Ovary (tissue), 9 donors: Measurements from ENCODE around the gene RPS6KA4. TPM values are rescaled to one million over a fixed set of nuclear protein-coding genes. Genes with fewer than 3 reads are reported as not detected.

Experiments
- DNase-seq, 5 donors: peaks; one replicate each; pipeline ENCODE4 v3.0.0-alpha.2; 2019 to 2020
- H3K27ac ChIP-seq, 2 donors: fragments of 200-600 bp; one replicate each; pipeline versions ENCODE4 v1.5.1 to v1.8.0; 2019 to 2022
- H3K27me3 ChIP-seq: fragments of 200-600 bp; one replicate; pipeline ENCODE4 v1.8.0; 2022
- H3K36me3 ChIP-seq: fragments of 200-600 bp; sonication (generic); one replicate; pipeline ENCODE4 v1.5.1; 2019
- H3K4me1 ChIP-seq: one replicate; pipeline ENCODE4 v1.8.1; 2013; ENCODE audit warnings: mild to moderate bottlenecking, moderate library complexity; ENCODE audit not compliant: insufficient read depth
- H3K4me3 ChIP-seq: fragments of 200-600 bp; sonication (generic); one replicate; pipeline ENCODE4 v1.5.1; 2017
- H3K9me3 ChIP-seq, 2 donors: fragments of 200-600 bp in 1 of 2; sonication (generic) in 1 of 2; one replicate each; pipeline versions ENCODE4 v1.5.1 to v1.8.1; 2013 to 2019; ENCODE audit warnings: mild to moderate bottlenecking in 1 of 2, moderate library complexity in 1 of 2
- EP300 ChIP-seq: sonication (generic); formaldehyde crosslinking; IDR thresholded peaks from one replicate; pipeline ENCODE4 v1.6.1; 2017; ENCODE audit warnings: antibody characterized with exemption
- POLR2A ChIP-seq: fragments of 450-650 bp; IDR thresholded peaks from one replicate; pipeline ENCODE4 v1.6.1; 2017; ENCODE audit warnings: antibody characterized with exemption, mild to moderate bottlenecking, moderate library complexity
- WGBS, 3 donors: extraction: QIAGEN DNeasy Blood & Tissue Kit in 1 of 3; methylation state at CpG; one replicate each; pipeline versions ENCODE4 v1.1.5 to v1.1.7; 2013 to 2017; 5-methylcytosine and 5-hydroxymethylcytosine counted together
- intact Hi-C, 4 donors: fragments of 100-400 bp; cut with DNase I; formaldehyde crosslinking; loops; one replicate each; pipeline versions ENCODE4 v1.11.0 to v1.15.1; 2022 to 2023
- polyA plus RNA-seq, 2 donors: library from polyadenylated mRNA; stranded (reverse); fragments of 200-250 nt in 1 of 2; fragments of 350-450 nt in 1 of 2; fragmentation: Illumina TruSeq in 1 of 2; extraction: RNeasy Lipid Tissue Mini Kit (QIAGEN cat#74804) in 1 of 2; gene quantifications; one replicate each; pipeline ENCODE4 v1.2.3, GENCODE V29; 2013 to 2014
- total RNA-seq, 7 donors: library from RNA; depleted of rRNA in 2 of 7; stranded (reverse); fragments of >200 nt in 2 of 7; fragmentation: NEBNext Ultra II Directional in 3 of 7; extraction: Animal tissue kit (Norgen Biotek cat#: 25700) in 3 of 7; gene quantifications; one replicate each; pipeline versions ENCODE4 v1.1.0 to v1.2.4, GENCODE V29; 2016 to 2023
- TF ChIP-seq, protein P1 (sequence below), 3 donors: fragments of 450-650 bp in 2 of 3; fragments of 200-600 bp in 1 of 3; IDR thresholded peaks; one replicate each; pipeline versions ENCODE4 v1.5.1 to v1.8.0; 2016 to 2022; ENCODE audit warnings: antibody characterized with exemption in 3 of 3, mild to moderate bottlenecking in 1 of 3
- donor health status: DM: no; HTN: no; CAD: no; lungs with moderate emphysema.
- donor health status: DM: no; HTN: no; CAD: no.
- donor health status: Bipolar disorder and iron deficiency.
- donor health status: DM: yes; HTN: yes; CAD: no.
- donor health status: DM: no; HTN: no; CAD: no.
- donor health status: DM: yes; HTN: yes; CAD: no.

The RPS6KA4 gene
- total and polyA plus RNA-seq, 9 donors = 4.0 to 31.4 (median 14.9) TPM

DNA sequence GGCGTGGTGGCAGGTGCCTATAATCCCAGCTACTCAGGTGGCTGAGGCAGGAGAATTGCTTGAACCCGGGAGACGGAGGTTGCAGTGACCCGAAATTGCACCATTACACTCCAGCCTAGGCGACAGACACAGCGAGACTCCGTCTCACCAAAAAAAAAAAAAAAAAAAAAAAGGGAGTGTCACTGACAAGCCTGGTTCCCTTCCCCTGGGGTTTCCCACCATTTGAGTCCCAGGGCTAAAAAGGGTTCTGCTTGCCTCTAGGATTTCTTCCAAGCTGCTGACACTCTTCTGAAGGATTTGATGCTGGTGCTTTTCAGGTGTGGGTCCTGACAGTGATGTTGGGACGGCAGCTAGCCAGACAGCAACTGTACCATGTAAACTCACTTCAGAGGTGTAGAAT lies 20.2 kb upstream of the RPS6KA4 start:
- DNase-seq = no peak
- H3K9me3 ChIP-seq = no peaks in the 10 kb centered on the region
- TF ChIP-seq, protein P1, sequence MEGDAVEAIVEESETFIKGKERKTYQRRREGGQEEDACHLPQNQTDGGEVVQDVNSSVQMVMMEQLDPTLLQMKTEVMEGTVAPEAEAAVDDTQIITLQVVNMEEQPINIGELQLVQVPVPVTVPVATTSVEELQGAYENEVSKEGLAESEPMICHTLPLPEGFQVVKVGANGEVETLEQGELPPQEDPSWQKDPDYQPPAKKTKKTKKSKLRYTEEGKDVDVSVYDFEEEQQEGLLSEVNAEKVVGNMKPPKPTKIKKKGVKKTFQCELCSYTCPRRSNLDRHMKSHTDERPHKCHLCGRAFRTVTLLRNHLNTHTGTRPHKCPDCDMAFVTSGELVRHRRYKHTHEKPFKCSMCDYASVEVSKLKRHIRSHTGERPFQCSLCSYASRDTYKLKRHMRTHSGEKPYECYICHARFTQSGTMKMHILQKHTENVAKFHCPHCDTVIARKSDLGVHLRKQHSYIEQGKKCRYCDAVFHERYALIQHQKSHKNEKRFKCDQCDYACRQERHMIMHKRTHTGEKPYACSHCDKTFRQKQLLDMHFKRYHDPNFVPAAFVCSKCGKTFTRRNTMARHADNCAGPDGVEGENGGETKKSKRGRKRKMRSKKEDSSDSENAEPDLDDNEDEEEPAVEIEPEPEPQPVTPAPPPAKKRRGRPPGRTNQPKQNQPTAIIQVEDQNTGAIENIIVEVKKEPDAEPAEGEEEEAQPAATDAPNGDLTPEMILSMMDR (IDR thresholded peaks at IDR 0.05) = no peak
- TF ChIP-seq POLR2A (no peak), EP300 (no peak)
- H3K36me3 ChIP-seq = no peaks in the 10 kb centered on the region
- intact Hi-C loops = no loop called here
- H3K27me3 ChIP-seq = no peaks in the 10 kb centered on the region
- no peak overlapping the region for H3K27ac ChIP-seq
- H3K4me3 ChIP-seq = no peak overlapping the region
- H3K4me1 ChIP-seq = peaks cover 2% of the 10 kb centered on the region
- WGBS, 3 donors = 82 to 86% (median 84%) methylated on average over 8 of the region's 8 CpGs

DNA sequence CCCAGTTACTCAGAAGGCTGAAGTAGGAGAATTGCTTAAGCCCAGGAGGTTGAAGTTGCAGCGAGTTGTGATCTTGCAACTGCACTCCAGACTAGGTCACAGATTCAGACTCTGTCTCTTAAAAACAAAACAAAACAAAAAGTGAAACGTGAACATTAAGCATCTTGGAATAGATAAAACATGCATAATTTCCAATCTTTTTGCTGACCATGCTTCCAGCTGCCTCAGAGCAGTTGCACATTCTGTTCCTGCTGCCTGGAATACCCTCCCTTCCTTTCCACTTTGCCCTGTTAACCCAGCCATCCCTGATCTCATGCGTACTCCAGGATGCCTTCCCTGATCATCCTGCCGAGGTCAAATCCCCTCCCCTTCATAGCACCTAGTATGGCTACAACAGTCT lies 19.7 kb upstream of the RPS6KA4 start:
- DNase-seq = no peak
- H3K9me3 ChIP-seq = no peaks in the 10 kb centered on the region
- 46 to 54% (median 51%) methylated on average over 4 of the region's 4 CpGs for WGBS, 3 donors
- intact Hi-C loops = no loop called here
- H3K36me3 ChIP-seq = no peaks in the 10 kb centered on the region
- no peaks in the 10 kb centered on the region for H3K27me3 ChIP-seq
- peaks cover 2% of the 10 kb centered on the region for H3K4me1 ChIP-seq
- TF ChIP-seq, protein P1 (IDR thresholded peaks at IDR 0.05) = no peak
- TF ChIP-seq POLR2A (no peak), EP300 (no peak)
- H3K4me3 ChIP-seq = no peak overlapping the region
- H3K27ac ChIP-seq = no peak overlapping the region

DNA sequence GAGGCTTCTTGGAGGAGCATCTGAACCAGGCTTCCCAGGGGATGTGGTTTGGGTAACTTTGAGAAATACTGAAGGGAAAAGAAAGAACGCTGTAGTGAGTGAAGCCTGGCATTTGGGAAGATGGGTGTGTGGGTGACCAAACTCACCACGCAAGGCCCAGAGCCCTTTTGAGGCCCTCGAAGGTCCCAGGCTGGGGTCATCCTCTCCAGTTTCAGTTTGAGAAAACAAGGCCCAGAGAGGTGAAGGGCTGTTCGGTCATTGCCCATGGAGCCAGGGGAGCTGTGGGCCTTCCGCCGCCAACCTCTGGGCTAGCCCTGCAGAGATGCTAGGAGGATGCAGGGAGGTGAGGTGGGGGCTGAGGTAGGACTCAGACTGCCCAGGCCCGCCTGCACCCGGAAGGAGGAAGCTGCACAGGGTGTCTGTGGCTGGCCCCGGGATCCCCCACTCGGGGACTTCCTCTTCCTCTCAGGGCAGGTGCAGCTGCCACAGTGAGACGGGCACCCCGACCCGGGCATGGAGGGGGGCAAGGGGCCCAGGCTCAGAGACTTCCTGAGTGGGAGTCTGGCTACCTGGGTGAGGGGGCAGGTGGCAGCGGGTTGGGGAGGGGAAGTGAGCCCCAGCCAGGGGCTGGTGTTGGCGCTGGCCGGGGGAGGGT lies 19.1 kb upstream of the RPS6KA4 start, which contains the start of gene CCDC88B:
Gene CCDC88B (plus strand): TSS at position 451 of the 655 bp plus-strand sequence. CDS start 63 bp downstream, at position 514.
- H3K4me3 ChIP-seq = no peak within 1 kb of the TSS
- no peak within 1 kb of the TSS for H3K27ac ChIP-seq
- H3K9me3 ChIP-seq = no peaks in the 10 kb centered on the region
- intact Hi-C loops = no loop called here
- 80 to 83% (median 82%) methylated on average over 14 to 16 of the region's 16 CpGs for WGBS, 3 donors
- H3K36me3 ChIP-seq = no peaks in the 10 kb centered on the region
- H3K27me3 ChIP-seq = no peaks in the 10 kb centered on the region
- peak in 2 of 5 donors; percentile 21 to 45 for DNase-seq
- TF ChIP-seq EP300 (no peak), POLR2A (no peak)
- TF ChIP-seq, protein P1 (IDR thresholded peaks at IDR 0.05) = no peak
- H3K4me1 ChIP-seq = peaks cover 2% of the 10 kb centered on the region

DNA sequence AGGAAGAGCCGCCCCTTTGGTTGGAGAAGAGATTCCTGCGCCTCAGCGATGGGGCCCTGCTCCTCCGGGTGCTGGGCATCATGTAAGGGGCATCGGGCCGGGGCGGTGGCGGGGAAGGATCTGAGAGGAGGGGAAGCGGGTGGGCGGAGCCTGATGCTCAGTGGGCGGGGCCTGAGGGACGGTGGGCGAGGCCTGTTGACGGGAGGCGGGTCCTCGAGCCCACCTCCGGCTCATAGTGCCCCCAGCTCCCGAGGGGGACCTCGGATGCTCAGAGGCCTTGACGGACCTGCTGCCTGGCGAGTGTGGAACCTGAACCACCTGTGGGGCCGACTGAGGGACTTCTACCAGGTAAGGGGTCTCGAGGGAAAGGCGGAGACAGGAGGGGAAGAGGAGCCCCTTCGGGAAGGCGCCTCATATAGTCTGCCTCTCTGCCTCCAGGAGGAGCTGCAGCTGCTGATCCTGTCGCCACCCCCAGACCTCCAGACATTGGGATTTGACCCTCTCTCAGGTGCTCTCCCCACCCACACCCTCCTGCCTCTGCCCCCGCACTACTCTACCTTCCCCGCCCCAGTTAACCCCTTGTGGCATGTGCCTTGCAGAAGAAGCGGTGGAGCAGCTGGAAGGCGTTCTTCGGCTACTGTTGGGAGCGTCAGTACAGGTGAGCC lies 18.2 kb upstream of the RPS6KA4 start:
- intact Hi-C loops = no loop called here
- TF ChIP-seq POLR2A = no peak
- TF ChIP-seq, protein P1 (IDR thresholded peaks at IDR 0.05) = no peak
- no peak for TF ChIP-seq EP300
- Histone ChIP-seq H3K9me3 (no peaks in the 10 kb centered on the region), H3K27ac (no peak overlapping the region), H3K4me1 (peaks cover 2% of the 10 kb centered on the region), H3K4me3 (no peak overlapping the region), H3K36me3 (no peaks in the 10 kb centered on the region), H3K27me3 (no peaks in the 10 kb centered on the region)
- WGBS, 3 donors = 19 to 33% (median 24%) methylated on average over 28 to 33 of the region's 33 CpGs
- peak in 4 of 5 donors; percentile 58 to 75 (median 66) for DNase-seq
